NCI-H1417 treated with DMSO at 0.1 percent for 48 hours (cell line): Measurements from ENCODE around the gene CTNND2.
"Not testable (repeated sequence)": the region's sequence is repeated elsewhere in the genome, so short reads cannot be mapped to it uniquely, and the experiment has no call there.

ENCODE experiments used
- DNase-seq: peaks from one replicate; lab custom pipeline; 2025; lab: John Stamatoyannopoulos, UW

Gene CTNND2

DNA sequence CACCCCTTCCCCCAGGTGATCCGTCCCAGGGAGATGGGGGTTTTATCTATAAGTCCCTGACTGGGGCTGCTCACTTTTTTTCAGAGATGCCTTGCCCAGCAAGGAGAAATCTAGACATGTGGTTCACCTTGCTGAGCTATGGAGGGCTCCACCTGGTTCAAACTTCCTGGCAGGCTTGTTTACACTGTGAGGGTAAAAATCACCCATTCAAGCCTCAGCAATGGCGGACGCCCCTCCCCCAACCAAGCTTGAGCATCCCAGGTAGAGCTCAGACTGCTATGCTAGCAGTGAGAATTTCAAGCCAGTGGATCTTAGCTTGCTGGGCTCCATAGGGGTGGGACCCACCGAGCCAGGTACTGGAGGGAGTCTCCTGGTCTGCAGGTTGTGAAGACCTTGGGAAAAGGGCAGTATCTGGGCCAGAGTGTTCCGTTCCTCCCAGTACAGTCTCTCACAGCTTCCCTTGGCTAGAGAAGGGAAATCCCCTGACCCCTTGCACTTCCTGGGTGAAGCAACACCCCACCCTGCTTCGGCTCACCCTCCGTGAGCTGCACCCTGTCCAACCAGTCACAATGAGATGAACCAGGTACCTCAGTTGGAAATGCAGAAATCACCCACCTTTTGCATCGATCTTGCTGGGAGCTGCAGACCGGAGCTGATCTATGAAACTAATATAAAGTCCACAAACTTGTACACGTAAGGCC is 231.7 kb downstream of the CTNND2 start:
- DNase-seq: no peak

GRCh38 chr5:11658376-11658775 is 245.9 kb downstream of the CTNND2 start:
- DNase-seq: no peak

DNA sequence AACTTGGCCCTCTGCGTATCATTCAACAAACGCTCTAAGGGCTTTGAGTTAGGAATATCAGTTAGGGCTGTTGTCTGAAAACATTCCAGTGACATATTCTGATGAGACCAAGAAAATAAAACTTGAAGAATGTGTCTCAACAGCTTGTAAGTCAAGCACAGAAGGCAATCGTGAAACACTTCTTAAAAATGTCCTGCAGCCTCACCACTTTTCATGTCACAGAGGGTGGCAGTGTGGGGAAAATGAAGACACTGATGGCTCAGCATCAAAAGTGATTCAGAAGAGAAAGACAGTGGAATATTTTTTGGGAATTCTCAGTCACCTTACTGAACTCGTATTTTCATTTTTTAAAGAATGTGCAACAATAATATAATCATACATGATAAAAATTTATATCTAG is 247.3 kb downstream of the CTNND2 start:
- no peak for DNase-seq

DNA sequence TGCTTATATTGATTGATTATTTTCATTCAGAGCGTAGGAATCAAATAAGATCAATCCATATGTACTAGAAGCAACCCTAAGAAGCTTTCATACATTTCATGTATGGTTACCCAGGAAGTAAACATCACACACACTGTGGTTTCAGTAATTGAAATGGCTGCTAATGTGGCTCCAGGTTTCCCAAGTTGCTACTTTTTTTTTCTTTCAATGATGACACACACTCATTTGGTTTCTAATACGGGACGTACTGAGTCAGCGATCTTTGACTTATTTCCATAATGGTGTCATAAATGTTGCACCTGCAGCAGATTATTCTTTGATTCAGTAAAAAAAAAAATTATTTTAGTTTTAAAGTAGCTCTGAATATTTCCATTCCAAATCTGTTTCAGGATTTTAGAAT is 248.6 kb downstream of the CTNND2 start:
- DNase-seq: no peak

DNA sequence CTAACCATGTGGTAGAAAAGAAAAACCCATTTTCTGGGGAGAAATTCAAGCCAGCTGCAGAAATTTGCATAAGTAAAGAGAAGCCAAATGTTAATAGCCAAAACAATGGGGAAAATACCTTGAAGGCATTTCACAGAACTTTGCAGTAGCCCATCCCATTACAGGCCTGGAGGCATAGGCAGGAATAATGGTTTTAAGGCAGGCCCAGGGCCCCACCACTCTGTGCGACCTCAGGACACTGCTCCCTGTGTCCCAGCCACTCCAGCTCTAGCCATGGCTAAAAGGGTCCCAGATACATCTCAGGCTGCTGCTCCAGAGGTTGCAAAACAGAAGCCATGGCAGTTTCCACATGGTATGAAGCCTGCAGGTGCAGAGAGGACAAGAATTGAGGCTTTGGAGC is 253.3 kb downstream of the CTNND2 start:
- DNase-seq: no peak

- no peak for DNase-seq
These were observed 258.1 kb downstream of the CTNND2 start for GRCh38 chr5:11646141-11646540.

DNA sequence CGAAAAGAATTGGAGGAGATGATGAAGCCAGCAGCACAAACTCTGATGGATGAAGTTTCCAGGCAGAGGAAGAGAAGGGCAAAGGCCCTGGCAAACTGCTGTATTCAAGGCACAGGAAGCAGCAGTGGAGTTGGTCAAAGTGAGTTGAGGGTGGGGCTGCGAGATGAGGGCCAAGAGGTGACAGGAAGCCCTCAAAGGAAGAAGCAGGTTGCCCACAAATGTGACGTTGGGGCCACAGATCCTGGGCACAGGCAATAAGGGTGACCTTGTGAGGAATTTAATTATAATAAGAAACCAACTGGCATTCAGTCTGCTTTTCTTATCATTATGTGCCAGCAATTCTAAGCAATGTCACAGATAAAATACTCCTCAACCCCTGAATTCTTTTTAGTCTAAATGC is 261.8 kb downstream of the CTNND2 start:
- no peak for DNase-seq

DNA sequence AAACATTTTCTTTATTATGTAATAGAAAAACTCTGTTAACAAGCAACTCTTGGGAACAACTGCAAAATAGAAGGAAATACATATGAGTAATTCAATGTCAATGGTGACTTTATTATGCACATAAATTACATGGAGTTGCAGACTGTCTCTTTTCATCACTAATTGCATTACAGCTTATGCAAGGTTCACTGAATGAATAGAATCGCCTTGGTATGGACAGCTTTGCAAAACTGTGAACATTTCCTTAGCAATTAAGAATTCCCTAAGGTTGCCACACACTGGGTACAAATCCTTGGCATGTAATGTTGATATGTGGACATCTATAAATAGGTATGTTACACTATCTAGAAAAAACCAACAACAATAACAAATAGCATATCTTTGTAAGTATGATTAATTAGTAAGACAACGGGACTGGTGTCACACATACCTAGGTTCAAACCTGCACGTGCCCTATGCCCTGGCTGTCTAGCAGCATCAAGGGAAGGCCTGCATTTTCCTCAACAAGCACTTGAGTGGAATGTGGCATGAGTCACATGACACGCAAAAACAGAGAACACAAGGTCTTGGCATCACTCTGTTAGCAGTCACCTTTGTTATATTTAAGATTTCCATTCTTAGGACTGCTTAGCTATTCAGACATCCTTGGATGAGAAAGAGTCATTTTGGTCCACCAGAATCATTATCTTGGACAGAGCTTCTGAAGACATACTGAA is 263.9 kb downstream of the CTNND2 start:
- no peak for DNase-seq

DNA sequence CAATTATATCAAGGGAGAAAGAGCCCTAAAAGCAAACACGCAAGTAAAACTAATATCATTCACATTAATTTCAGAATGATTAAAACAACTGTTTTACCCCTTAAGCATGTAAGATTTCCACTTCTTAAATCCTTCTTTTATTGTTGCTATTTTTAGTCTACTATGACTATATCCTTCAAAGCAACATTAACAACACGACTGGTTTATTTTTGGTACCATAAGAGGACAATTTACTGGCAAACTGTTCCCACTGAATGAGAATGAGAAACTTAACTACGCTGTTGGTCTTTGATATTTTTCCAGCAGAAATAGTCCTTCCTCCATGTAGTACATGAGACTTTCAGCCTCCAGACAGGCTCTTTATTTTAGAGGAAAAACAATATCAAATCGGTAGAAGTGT is 281.5 kb downstream of the CTNND2 start:
- no peak for DNase-seq

DNA sequence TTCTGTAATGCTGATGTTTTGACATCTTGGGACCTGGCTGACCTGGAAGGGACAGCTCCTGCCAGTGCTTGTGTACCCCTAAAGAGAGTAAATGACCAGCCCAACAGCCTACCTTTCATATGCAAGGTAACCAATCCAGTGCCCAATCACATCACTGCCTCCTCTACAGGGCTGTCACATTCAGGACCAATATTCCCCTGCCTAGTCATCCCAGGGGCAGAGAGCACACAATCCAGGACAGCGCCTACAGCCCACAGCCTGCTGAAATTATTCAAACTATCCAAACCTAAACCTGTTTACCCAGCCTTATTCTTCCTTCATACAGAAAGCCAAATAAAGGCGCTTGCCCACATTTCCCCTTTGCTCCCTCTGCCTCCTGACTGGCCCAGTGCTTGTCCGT is 284.1 kb downstream of the CTNND2 start:
- DNase-seq: no peak

DNA sequence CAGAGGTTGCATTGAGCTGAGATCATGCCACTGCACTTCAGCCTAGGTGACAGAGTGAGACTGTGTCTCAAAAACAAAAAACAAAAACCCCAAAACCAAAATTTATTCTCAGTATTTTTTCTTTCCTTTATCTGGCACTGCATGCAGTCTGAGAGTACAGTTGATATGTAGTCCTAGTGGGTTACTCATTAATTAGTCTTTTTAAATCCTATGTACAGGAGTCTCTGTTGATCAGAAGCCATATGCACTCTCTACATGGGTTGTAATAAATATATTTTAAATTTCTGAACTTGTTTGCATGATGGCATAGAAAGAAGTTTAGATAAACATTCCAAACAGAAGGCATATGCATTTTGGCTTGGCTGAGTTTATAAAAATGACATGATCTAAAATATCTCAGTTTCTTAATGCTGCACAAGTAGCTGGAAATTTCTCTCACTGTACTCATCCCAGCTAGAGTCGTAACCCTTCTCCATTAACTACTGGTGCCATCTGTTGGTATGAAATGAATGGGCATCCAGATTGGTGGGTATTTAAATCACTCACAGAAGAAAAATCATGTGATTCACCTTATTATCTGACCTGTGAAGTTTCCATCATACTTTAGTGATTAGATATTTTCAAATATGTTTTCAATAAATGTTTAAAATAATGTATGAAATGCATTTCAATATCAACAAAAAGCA is 284.8 kb downstream of the CTNND2 start:
- no peak for DNase-seq

DNA sequence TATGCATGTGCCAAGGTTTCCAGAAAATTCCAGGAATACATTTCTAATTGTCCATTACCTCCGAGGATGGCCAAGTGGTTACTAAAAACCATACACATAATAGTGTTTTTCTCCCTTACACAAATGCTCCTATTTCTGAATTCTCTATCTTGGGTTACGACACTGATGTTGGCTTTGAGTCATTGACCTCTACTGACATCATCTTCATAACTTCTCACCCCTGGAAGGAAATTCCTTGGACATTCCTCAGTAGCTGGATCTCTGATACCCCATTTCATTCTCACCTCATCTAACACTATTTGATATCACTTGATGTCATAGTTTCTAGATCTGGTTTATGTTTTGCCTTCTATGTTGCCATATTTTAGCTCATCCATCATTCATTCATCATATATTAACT is 287.2 kb downstream of the CTNND2 start:
- DNase-seq: no peak

DNA sequence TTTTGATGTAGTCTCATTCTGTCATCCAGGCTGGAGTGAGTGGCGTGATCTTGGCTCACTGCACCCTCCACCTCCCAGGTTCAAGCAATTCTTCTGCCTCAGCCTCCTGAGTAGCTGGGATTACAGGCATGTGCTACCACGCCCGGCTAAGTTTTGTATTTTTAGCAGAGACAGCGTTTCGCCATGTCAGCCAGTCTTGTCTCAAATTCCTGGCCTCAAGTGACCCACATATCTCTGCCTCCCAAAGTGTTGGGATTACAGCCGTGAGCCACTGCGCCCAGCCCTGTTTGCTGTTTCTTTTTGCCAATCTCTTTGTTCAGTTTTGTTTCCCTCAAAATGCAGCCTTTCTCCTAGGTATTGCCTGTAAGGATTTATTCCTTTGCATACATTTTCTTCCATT is 287.6 kb downstream of the CTNND2 start:
- not testable (repeated sequence) for DNase-seq

GRCh38 chr5:11611011-11611410 is 293.2 kb downstream of the CTNND2 start:
- DNase-seq: no peak

DNA sequence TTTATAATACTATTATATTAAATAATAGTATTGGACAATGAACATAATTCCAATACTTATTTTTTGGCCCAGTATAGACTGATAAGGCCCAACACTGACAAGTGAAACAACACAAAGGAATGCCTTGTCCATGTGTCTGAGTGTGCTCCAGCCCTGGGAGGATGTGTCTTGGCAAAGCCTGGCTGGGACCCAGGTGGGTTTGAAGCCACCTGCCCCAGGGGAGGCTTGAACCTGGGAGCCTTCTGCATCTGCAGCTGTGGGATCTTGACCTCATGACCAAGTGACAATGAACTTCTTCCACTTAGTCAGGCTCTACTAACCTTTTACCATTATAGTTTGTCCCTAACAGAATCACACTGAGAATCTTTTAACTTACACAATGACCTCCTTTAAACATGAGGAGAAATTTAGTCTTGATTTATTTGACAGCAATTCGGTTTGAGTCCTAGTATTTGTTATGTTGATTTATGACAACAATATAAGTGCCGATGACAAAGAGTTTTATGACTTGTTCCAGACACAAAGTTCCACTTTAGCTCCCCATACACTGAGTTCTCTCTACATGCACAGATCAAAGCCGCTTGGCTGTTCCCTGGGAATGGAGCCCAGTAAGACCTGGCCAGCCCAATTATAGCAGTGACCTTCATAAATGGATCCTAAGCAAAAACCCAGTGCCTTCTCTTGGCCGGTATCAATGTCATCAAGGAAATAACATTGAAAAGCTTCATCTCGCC is 294.5 kb downstream of the CTNND2 start:
- no peak for DNase-seq

- DNase-seq: no peak
These were observed 295.7 kb downstream of the CTNND2 start for GRCh38 chr5:11608530-11608929.

DNA sequence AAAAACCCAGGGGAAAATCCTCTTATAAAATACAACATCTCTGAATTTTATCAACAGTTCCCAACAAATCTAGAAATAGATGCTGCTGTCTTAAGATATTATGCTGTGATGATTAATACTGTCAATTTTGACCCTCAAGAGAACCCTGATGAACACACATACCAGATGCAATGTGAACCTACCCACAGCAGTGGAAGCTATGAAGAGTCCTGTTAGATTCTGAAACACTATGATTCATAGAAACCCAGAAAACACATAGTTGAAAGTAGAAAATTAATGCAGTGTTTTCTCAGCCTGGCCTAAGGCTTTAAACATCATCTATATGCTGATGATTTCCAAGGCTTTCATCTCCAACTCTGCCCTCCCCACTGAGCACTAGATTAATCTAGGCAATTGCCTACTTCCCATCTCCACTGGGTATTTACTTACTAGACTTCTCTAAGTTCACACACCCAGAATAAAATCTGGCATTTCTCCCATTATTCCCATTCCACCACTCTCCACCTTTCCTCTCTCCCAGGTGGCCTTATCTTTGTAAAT is 296.2 kb downstream of the CTNND2 start:
- no peak for DNase-seq

DNA sequence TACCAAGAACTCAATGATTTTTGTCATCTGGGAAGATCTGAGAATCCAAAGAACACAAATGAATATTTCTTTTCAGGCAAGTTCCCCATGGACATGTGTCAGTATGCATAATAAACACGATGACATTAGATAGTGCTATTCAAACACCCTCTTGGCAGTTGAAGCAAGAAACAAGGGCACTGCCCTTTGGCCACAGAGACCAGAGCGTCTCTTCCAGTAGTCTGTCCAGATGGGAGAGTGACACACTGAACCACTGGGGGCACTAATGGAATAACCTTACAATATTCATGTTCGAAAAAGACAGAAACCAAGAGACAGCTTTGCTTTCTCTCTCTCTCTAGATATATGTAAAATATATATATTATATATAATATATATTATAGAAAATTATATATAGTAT is 301.9 kb downstream of the CTNND2 start:
- no peak for DNase-seq

- DNase-seq: no peak
These were observed 304.7 kb downstream of the CTNND2 start for GRCh38 chr5:11599499-11599898.

- DNase-seq: no peak
These were observed 307.6 kb downstream of the CTNND2 start for GRCh38 chr5:11596657-11597071.

- no peak for DNase-seq
These were observed 308.1 kb downstream of the CTNND2 start for GRCh38 chr5:11596185-11596584.

DNA sequence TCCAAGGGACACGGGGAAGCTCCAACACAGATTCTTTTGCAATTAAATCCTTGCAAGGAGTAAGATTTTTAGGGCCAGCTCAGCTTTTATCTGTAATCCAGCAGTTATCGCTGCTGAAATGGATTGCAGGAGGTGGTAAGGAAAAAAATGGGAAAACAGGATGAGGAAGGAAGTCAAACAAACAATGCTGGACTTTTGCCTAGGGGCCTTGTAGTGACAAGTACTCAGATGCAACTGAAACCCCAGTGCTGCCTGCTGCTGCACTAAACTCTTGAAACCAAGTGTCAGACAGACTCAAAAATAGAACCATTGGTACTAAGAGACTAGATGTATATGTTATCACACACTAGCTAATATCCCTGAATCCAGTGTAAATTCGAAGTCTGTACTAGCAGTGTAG is 309.2 kb downstream of the CTNND2 start:
- no peak for DNase-seq
